ENCODE measurements around the gene PRDM16.
A peak's percentile ranks its signal among the peaks of the same experiment; 100 is the strongest.

Gene PRDM16

GRCh38 chr1:3418600-3418999, 349.6 kb downstream of the PRDM16 start:
- Histone ChIP-seq H3K9ac (ENCODE audit: low read depth in 1 of 2, low read length in 2 of 2) (no peak overlapping the region), H3K36me3 (ENCODE audit: control insufficient read depth in 1 of 2, insufficient read depth in 2 of 2, low read length in 2 of 2) (peaks cover 2 to 6% of the 10 kb centered on the region in 2 donors), H3K27me3 (ENCODE audit: control insufficient read depth in 1 of 2, insufficient read depth in 2 of 2, low read length in 2 of 2) (no peaks in the 10 kb centered on the region), H3K4me3 (ENCODE audit: low read depth in 1 of 2, low read length in 2 of 2) (no peak overlapping the region), H3K9me3 (ENCODE audit: control insufficient read depth in 1 of 2, low read length in 2 of 2) (peaks cover 4 to 13% of the 10 kb centered on the region in 2 donors), H3K27ac (ENCODE audit: low read depth, low read length) (no peak overlapping the region), H3K4me1 (ENCODE audit: control insufficient read depth in 1 of 2, insufficient read depth in 2 of 2, low read length in 2 of 2) (peaks cover 39 to 40% of the 10 kb centered on the region in 2 donors)

GRCh38 chr1:3419415-3420204, 350.6 kb downstream of the PRDM16 start:
- H3K4me1 ChIP-seq (ENCODE audit: control insufficient read depth in 1 of 2, insufficient read depth in 2 of 2, low read length in 2 of 2) = peaks cover 47 to 50% of the 10 kb centered on the region in 2 donors
- no peak overlapping the region for H3K9ac ChIP-seq (ENCODE audit: low read depth in 1 of 2, low read length in 2 of 2)
- H3K27ac ChIP-seq (ENCODE audit: low read depth, low read length) = no peak overlapping the region
- H3K9me3 ChIP-seq (ENCODE audit: control insufficient read depth in 1 of 2, low read length in 2 of 2) = peaks cover 4 to 13% of the 10 kb centered on the region in 2 donors
- no peak overlapping the region for H3K4me3 ChIP-seq (ENCODE audit: low read depth in 1 of 2, low read length in 2 of 2)
- peaks cover 0 to 6% of the 10 kb centered on the region in 2 donors for H3K36me3 ChIP-seq (ENCODE audit: control insufficient read depth in 1 of 2, insufficient read depth in 2 of 2, low read length in 2 of 2)
- H3K27me3 ChIP-seq (ENCODE audit: control insufficient read depth in 1 of 2, insufficient read depth in 2 of 2, low read length in 2 of 2) = no peaks in the 10 kb centered on the region

- Histone ChIP-seq H3K4me1 (ENCODE audit: control insufficient read depth in 1 of 2, insufficient read depth in 2 of 2, low read length in 2 of 2) (peaks cover 47 to 51% of the 10 kb centered on the region in 2 donors), H3K27ac (ENCODE audit: low read depth, low read length) (no peak overlapping the region), H3K36me3 (ENCODE audit: control insufficient read depth in 1 of 2, insufficient read depth in 2 of 2, low read length in 2 of 2) (peaks cover under 1 to 6% of the 10 kb centered on the region in 2 donors), H3K27me3 (ENCODE audit: control insufficient read depth in 1 of 2, insufficient read depth in 2 of 2, low read length in 2 of 2) (no peaks in the 10 kb centered on the region), H3K9me3 (ENCODE audit: control insufficient read depth in 1 of 2, low read length in 2 of 2) (peaks cover 4 to 13% of the 10 kb centered on the region in 2 donors), H3K9ac (ENCODE audit: low read depth in 1 of 2, low read length in 2 of 2) (no peak overlapping the region), H3K4me3 (ENCODE audit: low read depth in 1 of 2, low read length in 2 of 2) (no peak overlapping the region)
Measured at GRCh38 chr1:3420218-3420951, 351.4 kb downstream of the PRDM16 start.

- Histone ChIP-seq H3K36me3 (ENCODE audit: control insufficient read depth in 1 of 2, insufficient read depth in 2 of 2, low read length in 2 of 2) (peaks cover 13 to 22% of the 10 kb centered on the region in 2 donors), H3K4me3 (ENCODE audit: low read depth in 1 of 2, low read length in 2 of 2) (no peak overlapping the region), H3K9me3 (ENCODE audit: control insufficient read depth in 1 of 2, low read length in 2 of 2) (no peaks in the 10 kb centered on the region), H3K27ac (ENCODE audit: low read depth, low read length) (peak overlapping the region; percentile 0), H3K9ac (ENCODE audit: low read depth in 1 of 2, low read length in 2 of 2) (peak overlapping the region; percentile 60 to 70), H3K4me1 (ENCODE audit: control insufficient read depth in 1 of 2, insufficient read depth in 2 of 2, low read length in 2 of 2) (peaks cover 44 to 47% of the 10 kb centered on the region in 2 donors), H3K27me3 (ENCODE audit: control insufficient read depth in 1 of 2, insufficient read depth in 2 of 2, low read length in 2 of 2) (no peaks in the 10 kb centered on the region)
Measured at GRCh38 chr1:3422638-3423037, 353.6 kb downstream of the PRDM16 start.

- Histone ChIP-seq H3K27ac (ENCODE audit: low read depth, low read length) (peak overlapping the region; percentile 56), H3K9ac (ENCODE audit: low read depth in 1 of 2, low read length in 2 of 2) (peak overlapping the region; percentile 60 to 70), H3K9me3 (ENCODE audit: control insufficient read depth in 1 of 2, low read length in 2 of 2) (no peaks in the 10 kb centered on the region), H3K4me1 (ENCODE audit: control insufficient read depth in 1 of 2, insufficient read depth in 2 of 2, low read length in 2 of 2) (peaks cover 38 to 40% of the 10 kb centered on the region in 2 donors), H3K4me3 (ENCODE audit: low read depth in 1 of 2, low read length in 2 of 2) (no peak overlapping the region), H3K27me3 (ENCODE audit: control insufficient read depth in 1 of 2, insufficient read depth in 2 of 2, low read length in 2 of 2) (no peaks in the 10 kb centered on the region), H3K36me3 (ENCODE audit: control insufficient read depth in 1 of 2, insufficient read depth in 2 of 2, low read length in 2 of 2) (peaks cover 13 to 22% of the 10 kb centered on the region in 2 donors)
Measured at GRCh38 chr1:3423245-3423829, 354.3 kb downstream of the PRDM16 start.

GRCh38 chr1:3423896-3424611, 355.1 kb downstream of the PRDM16 start:
- Histone ChIP-seq H3K4me3 (ENCODE audit: low read depth in 1 of 2, low read length in 2 of 2) (no peak overlapping the region), H3K9me3 (ENCODE audit: control insufficient read depth in 1 of 2, low read length in 2 of 2) (no peaks in the 10 kb centered on the region), H3K27ac (ENCODE audit: low read depth, low read length) (no peak overlapping the region), H3K36me3 (ENCODE audit: control insufficient read depth in 1 of 2, insufficient read depth in 2 of 2, low read length in 2 of 2) (peaks cover 13 to 26% of the 10 kb centered on the region in 2 donors), H3K4me1 (ENCODE audit: control insufficient read depth in 1 of 2, insufficient read depth in 2 of 2, low read length in 2 of 2) (peaks cover 32 to 33% of the 10 kb centered on the region in 2 donors), H3K27me3 (ENCODE audit: control insufficient read depth in 1 of 2, insufficient read depth in 2 of 2, low read length in 2 of 2) (no peaks in the 10 kb centered on the region), H3K9ac (ENCODE audit: low read depth in 1 of 2, low read length in 2 of 2) (no peak overlapping the region)

- Histone ChIP-seq H3K27ac (ENCODE audit: low read depth, low read length) (no peak overlapping the region), H3K36me3 (ENCODE audit: control insufficient read depth in 1 of 2, insufficient read depth in 2 of 2, low read length in 2 of 2) (peaks cover 13 to 29% of the 10 kb centered on the region in 2 donors), H3K27me3 (ENCODE audit: control insufficient read depth in 1 of 2, insufficient read depth in 2 of 2, low read length in 2 of 2) (no peaks in the 10 kb centered on the region), H3K4me3 (ENCODE audit: low read depth in 1 of 2, low read length in 2 of 2) (no peak overlapping the region), H3K9ac (ENCODE audit: low read depth in 1 of 2, low read length in 2 of 2) (no peak overlapping the region), H3K9me3 (ENCODE audit: control insufficient read depth in 1 of 2, low read length in 2 of 2) (no peaks in the 10 kb centered on the region), H3K4me1 (ENCODE audit: control insufficient read depth in 1 of 2, insufficient read depth in 2 of 2, low read length in 2 of 2) (peaks cover 24 to 25% of the 10 kb centered on the region in 2 donors)
Measured at GRCh38 chr1:3425486-3426215, 356.6 kb downstream of the PRDM16 start.

GRCh38 chr1:3426956-3427535, 358.0 kb downstream of the PRDM16 start:
- no peak overlapping the region for H3K27ac ChIP-seq (ENCODE audit: low read depth, low read length)

More at GRCh38 chr1:3426956-3427535, 358.0 kb downstream of the PRDM16 start:
- H3K4me3 ChIP-seq (ENCODE audit: low read depth in 1 of 2, low read length in 2 of 2) = no peak overlapping the region
- no peaks in the 10 kb centered on the region for H3K27me3 ChIP-seq (ENCODE audit: control insufficient read depth in 1 of 2, insufficient read depth in 2 of 2, low read length in 2 of 2)
- H3K9ac ChIP-seq (ENCODE audit: low read depth in 1 of 2, low read length in 2 of 2) = no peak overlapping the region
- peaks cover 13 to 40% of the 10 kb centered on the region in 2 donors for H3K36me3 ChIP-seq (ENCODE audit: control insufficient read depth in 1 of 2, insufficient read depth in 2 of 2, low read length in 2 of 2)
- H3K9me3 ChIP-seq (ENCODE audit: control insufficient read depth in 1 of 2, low read length in 2 of 2) = no peaks in the 10 kb centered on the region
- peaks cover 21 to 24% of the 10 kb centered on the region in 2 donors for H3K4me1 ChIP-seq (ENCODE audit: control insufficient read depth in 1 of 2, insufficient read depth in 2 of 2, low read length in 2 of 2)
